Keratinocyte (primary cell): ENCODE measurements around the gene NTNG2.

ENCODE experiments used
- CTCF ChIP-seq, 3 experiments: IDR thresholded peaks in 1 of 3; conservative IDR thresholded peaks in 1 of 3; optimal IDR thresholded peaks in 1 of 3; 2 replicates in 2 of 3; 3 replicates in 1 of 3; pipeline versions ENCODE3 to v1.5.1; 2011; ENCODE audit warnings: low read length in 3 of 3, mild to moderate bottlenecking in 3 of 3, moderate library complexity in 2 of 3, control low read depth in 1 of 3, inconsistent platforms in 1 of 3; ENCODE audit not compliant: insufficient read depth in 2 of 3; ENCODE audit errors: extremely low read depth in 1 of 3
- EZH2 ChIP-seq: IDR thresholded peaks from one replicate; pipeline ENCODE4 v1.6.1; 2012; ENCODE audit warnings: inconsistent platforms, mild to moderate bottlenecking, low read length, moderate library complexity

- TF ChIP-seq CTCF (optimal IDR thresholded peaks at IDR 0.05 in 1 of 3, IDR thresholded peaks at IDR 0.05 in 1 of 3, conservative IDR thresholded peaks at IDR 0.05 in 1 of 3; ENCODE audit: extremely low read depth in 1 of 3, insufficient read depth in 2 of 3, low read length in 3 of 3) (no peak), EZH2 (no peak)
These were observed 77.7 kb downstream of the NTNG2 start for GRCh38 chr9:132239518-132239917.
